KG1 (cell line): ENCODE data around the gene MSH3.
"Not testable (repeated sequence)": the region's sequence is repeated elsewhere in the genome, so short reads cannot be mapped to it uniquely, and the experiment has no call there.

Experiments
- DNase-seq: peaks from one replicate; lab custom pipeline; 2025; lab: John Stamatoyannopoulos, UW

The MSH3 gene

GRCh38 chr5:80755626-80756025 lies 101.2 kb downstream of the MSH3 start:
- peak; percentile 72 for DNase-seq

DNA sequence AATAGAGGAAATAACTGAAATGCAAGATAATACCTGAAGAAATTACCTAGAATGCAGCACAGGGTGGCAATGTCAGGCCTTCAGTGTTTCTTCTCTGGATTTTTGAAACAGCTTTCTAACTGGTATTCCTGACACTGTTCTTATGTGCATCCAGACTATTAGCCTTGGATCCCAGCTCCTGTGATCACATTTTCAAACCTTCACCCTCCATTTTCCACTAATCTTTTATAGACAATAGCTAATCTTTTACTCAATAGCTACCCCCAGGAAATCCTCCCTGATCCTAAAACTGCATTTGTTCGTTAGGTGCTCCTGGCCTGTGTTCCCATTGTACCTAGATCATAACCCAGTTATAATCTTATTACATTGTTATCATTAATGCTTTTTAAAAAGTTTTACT lies 101.8 kb downstream of the MSH3 start:
- DNase-seq: no peak

- no peak for DNase-seq
These were observed 102.8 kb downstream of the MSH3 start for GRCh38 chr5:80757290-80757689.

DNA sequence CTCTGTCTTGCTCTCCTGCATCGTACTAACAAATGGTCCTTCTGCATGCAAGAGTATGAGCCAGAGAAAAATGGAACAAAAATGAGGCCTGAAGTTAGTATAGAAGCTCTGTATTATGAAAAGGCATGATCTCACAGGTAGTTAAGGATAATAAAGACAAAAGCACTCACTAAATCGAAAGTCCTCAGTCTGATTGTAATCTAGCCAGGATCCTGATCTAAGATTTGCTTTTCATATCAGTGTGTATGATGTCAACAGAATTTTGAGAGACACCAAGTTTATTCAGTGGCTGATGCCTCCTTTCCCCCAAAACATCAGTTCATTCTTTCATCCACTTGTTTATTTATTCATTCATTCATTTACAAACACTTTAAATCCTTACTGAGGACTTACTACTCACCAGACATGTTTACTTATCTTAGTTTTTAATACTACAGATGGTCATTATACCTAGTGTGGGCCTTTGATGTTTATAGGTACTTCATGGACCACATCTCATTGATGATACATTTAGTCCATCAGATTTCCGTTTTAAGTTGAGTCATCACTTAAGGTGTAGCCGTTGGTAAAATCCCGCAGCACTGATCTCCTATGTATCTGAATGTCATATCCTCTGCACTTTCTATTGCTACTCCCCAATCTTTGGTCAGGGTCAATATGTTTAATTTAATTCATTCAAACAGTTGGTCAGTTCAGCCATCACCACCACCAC lies 105.6 kb downstream of the MSH3 start:
- DNase-seq: no peak

- no peak for DNase-seq
These were observed 106.2 kb downstream of the MSH3 start for GRCh38 chr5:80760680-80761079.

- no peak for DNase-seq
These were observed 106.7 kb downstream of the MSH3 start for GRCh38 chr5:80761176-80761575.

GRCh38 chr5:80761966-80762365 lies 107.5 kb downstream of the MSH3 start:
- DNase-seq: no peak

DNA sequence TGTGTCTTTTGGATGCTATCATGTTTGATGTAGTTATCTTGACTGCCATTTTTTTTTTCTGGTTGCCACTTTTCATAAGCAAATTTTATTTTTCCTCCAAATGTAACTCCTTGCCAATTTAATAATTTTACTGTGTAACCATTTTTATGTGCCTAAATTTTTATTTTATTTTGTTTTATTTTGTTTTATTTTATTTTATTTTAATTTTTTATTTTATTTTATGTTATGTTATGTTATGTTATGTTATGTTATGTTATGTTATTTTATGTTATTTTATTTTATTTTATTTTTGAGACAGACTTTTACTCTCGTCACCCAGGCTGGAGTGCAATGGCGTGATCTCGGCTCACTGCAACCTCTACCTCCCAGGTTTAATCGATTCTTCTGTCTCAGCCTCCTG lies 108.1 kb downstream of the MSH3 start:
- no peak for DNase-seq

DNA sequence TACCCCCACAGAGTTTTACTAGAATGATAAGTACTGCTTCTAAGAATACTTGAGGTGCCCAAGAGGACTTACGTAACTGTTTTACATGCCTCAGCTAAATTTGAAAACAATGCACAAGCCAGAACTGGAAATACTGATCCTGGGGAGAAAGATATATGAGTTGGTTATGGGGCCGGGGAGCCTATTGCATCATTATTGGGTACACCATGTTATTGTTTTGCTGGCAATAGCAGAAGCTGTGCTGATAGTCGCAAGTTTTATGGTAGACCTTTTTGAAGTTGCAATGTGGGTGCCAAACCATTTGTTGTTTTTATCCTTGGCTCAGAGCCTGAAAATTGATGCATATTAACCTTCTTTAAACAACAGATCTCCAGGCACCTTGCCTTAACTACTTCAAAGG lies 108.8 kb downstream of the MSH3 start:
- no peak for DNase-seq

DNA sequence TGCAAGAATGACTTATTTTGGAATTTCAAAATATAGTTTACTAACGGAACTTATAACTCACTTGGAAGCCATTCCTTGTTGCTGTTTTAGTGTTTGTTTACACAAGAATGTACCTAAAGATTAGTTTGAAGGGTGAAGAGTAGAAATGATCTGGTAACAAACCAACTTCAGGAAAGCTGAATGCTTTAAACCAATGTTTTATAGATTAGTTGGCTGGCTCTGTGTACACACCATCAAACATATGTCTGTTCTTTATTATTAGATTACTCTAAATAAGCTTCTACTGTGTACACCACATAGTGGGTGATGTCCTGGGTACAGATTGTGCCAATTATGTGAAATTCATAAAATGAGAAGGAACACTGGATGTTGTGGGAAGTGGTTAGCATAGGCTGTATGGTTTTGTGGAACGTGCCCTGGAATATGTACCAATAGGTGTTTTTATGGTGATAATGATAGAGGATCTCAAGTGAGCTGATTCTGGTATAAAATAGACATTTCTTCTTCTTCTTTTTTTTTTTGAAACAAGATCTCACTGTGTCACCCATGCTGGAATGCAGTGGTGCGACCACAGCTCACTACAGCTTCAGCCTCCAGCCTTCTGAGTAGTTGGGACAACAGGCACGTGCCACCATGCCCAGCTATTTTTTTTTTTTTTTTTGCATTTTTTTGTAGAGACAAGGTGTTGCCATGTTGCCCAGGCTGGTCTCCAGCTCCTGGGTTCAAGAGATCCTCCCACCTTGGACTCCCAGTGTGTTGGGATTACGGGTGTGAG lies 109.6 kb downstream of the MSH3 start:
- no peak for DNase-seq

DNA sequence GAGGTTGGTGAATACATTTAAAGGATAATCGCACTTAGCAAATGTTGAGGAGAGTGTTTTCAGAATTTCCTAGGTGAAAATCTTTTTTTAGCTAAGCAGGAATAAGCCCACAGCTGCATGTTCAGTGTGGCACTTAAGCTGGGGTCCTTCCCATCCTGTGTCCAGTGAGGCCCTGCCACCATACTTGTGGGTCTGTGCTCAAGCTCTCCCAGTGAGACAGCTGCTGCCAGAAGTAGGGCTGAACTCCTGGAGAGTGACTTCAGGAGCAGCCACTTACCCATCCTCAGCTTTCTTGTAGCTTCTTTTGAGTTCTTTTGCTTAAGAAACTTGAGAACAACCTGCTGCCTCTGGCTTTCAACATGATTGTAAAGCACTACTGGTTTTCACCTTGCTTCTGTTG lies 110.3 kb downstream of the MSH3 start:
- no peak for DNase-seq

GRCh38 chr5:80777347-80778287 lies 123.2 kb downstream of the MSH3 start:
- no peak for DNase-seq

DNA sequence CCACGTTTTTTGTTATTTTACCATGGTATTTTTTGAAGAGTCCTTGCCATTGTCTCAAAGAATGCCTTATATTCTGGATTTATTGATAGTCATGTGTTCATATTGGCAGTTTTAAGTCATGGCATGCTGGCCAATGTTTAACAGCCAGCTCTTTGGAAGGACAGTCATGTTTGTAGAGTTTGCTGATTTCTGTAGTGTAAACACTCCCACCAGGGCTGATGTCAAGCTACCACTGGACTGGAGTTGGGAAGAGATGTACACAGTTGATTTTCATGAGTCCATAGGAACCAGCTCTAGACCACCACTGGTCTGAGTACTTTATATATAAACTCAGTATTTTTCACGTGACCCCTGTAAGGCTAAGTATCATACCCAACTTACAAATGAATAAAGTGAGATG lies 125.6 kb downstream of the MSH3 start:
- DNase-seq: no peak

- DNase-seq: no peak
These were observed 126.4 kb downstream of the MSH3 start for GRCh38 chr5:80780761-80781285.

DNA sequence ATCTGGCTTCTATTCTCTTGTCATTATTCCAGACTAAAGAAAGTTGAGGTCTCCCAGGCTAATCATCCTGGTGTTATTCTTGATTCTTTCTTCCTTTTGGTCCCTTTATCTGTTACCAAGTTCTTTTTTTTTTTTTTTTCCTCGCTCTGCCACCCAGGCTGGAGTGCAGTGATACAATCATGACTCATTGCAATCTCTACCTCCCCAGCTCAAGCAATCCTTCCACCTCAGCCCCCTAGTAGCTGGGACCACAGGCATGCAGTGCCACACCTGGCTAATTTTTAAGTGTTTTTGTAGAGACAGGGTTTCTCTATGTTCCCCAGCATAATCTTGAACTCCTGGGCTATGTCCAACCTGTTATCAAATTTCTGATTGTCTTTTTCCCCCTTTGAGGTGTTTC lies 126.9 kb downstream of the MSH3 start:
- no peak for DNase-seq

DNA sequence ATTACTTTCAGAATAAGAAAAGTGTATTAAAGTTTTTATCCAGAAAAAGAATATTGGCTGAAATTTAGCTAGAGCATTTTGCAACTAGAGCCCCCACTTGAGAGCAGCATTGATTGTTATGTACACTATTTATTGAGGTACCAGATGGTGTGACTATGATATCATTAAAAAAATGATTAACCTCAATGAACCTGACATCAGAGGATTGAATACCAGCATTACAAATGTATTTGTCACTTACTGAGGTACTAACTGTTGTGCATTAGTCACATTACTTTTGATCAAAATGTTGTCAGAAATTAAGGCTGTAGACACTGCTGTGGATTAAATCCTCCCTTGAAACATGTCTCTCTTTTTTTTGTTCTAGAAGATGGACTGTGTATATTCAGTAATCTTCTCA lies 128.2 kb downstream of the MSH3 start:
- no peak for DNase-seq

DNA sequence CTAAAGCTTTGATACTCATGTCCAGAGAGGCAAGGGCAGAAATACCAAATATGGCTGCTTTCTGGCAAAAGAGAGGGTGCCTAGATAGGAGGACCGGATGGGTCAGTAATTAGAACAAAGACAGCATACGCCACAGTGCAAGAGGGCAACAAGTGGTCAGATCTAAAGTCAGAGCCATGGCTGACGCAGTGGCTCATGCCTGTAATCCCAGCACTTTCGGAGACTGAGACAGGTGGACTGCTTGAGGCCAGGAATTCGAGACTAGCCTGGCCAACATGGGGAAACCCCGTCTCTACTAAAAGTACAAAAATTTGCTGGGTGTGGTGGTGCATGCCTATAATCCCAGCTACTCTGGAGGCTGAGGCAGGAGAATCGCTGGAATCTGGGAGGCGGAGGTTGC lies 129.3 kb downstream of the MSH3 start:
- not testable (repeated sequence) for DNase-seq

DNA sequence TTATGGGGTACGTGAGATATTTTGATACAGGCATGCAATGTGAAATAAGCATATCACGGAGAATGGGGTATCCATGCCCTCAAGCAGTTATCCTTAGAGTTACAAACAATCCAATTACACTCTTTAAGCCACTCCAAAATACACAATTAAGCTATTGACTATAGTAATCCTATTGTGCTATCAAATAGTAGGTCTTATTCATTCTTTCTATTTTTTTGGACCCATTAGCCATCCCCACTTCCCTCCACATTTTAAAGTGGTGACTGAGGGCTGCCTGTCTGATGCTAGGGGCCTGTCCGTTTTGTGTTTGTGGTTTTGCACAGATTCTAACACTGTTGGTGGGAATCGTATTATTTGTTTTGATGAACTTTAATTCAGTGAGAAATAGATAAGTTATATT lies 130.0 kb downstream of the MSH3 start:
- DNase-seq: no peak

GRCh38 chr5:80789319-80790016 lies 135.0 kb downstream of the MSH3 start:
- not testable (repeated sequence) for DNase-seq

DNA sequence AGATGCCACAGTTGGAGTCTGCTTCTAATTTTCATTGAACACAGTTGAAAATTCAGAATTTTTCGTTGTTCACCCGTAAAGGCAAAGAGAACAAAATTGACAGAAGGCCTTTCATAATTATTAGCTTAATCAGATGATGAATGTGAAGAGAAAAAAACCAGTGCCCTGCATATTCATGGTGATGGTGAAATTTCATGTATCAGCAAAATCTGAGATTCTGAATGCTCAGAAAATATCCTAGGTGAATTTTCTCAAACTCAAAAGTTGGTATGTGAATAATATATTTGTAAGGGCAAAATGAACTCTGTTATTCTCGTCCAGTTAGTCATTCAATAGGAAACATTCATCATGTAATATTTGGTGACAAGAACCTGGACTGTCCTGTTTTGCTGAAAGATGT lies 136.2 kb downstream of the MSH3 start:
- no peak for DNase-seq

GRCh38 chr5:80793354-80793753 lies 138.9 kb downstream of the MSH3 start:
- DNase-seq: no peak

DNA sequence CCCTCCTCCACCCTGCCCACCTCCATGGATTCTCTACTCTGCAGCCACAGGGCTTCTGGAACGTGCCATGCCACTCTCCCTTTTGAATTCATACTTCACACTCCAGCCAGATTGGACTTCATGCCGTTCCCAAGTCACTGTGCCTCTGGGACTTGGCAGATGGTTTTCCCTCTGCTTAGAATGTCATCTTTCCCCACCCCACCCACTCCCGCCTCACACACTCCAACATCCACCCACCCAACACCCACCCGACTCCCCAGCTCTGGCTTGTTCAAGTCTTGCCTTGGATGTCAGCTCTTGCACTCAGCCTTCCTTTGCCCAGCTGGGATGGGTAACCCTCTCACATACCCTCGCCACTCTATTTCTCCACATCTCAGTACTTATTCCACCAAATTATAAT lies 142.4 kb downstream of the MSH3 start:
- no peak for DNase-seq
